Neural crest cell (in vitro differentiated cells): ENCODE data around the gene ARL15. TPM values are rescaled to one million over a fixed set of nuclear protein-coding genes. Genes with fewer than 3 reads are reported as not detected.

ENCODE experiments used
- DNase-seq: peaks from one replicate; pipeline ENCODE4 v3.0.0; 2021; ENCODE audit warnings: low read depth, mixed read lengths, low spot score
- H3K27ac Mint-ChIP-seq: one replicate; pipeline ENCODE4 v1.8.0; 2021; ENCODE audit warnings: mild to moderate bottlenecking, mixed read lengths; ENCODE audit not compliant: unreplicated experiment
- H3K27me3 Mint-ChIP-seq: 2 replicates; pipeline ENCODE4 v1.8.0; 2021; ENCODE audit warnings: low read depth, mild to moderate bottlenecking, mixed read lengths
- H3K36me3 Mint-ChIP-seq: 2 replicates; pipeline ENCODE4 v1.8.0; 2021; ENCODE audit warnings: low read depth, mild to moderate bottlenecking, mixed read lengths
- H3K4me1 Mint-ChIP-seq: 2 replicates; pipeline ENCODE4 v1.8.0; 2021; ENCODE audit warnings: mixed read lengths
- H3K4me3 Mint-ChIP-seq: one replicate; pipeline ENCODE4 v1.8.0; 2021; ENCODE audit warnings: mild to moderate bottlenecking, mixed read lengths
- H3K9me3 Mint-ChIP-seq: 2 replicates; pipeline ENCODE4 v1.8.0; 2021; ENCODE audit warnings: mixed read lengths
- total RNA-seq: library from RNA; stranded (reverse); gene quantifications from 2 replicates; pipeline ENCODE4 v1.2.1, GENCODE V29; 2021
- TF ChIP-seq, protein P1 (sequence below): fragments of 200-600 bp; sonication (generic); conservative IDR thresholded peaks from 2 replicates; pipeline ENCODE4 v1.5.0; 2021; ENCODE audit warnings: antibody characterized with exemption, mild to moderate bottlenecking

Gene ARL15
- total RNA-seq, 1 donor from 2014 or later: 18.4 TPM

DNA sequence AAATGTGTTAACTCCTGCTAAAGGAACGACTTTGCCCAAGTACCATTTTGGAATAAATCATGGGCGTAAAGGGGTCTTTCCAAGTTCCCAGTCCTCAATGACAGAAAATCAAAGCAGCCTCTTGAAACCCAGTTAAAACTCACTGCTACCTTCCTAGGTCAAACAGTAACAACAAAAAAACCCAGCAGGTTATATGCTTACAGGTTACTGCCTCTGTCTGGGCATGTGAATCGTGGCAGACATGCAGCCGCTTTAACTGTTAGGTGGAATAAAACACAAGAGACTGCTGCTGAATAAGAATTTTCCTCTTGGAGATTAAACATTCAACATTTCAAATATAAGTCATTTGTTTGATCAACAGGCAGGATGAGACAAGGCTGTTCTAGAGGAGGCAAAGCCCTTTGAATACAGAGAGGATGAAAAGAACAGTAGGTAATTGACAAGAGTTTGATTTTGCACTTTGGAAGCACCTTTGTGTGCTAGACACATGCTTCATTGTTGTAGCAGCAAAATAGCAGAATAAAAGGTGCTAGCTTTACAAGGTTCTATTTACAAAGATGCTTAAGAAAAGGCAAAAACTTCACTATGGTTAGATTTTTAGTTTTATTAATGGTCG lies 430.6 kb downstream of the ARL15 start:
- H3K27me3 Mint-ChIP-seq: peaks cover 3% of the 10 kb centered on the region
- peaks cover 29% of the 10 kb centered on the region for H3K4me1 Mint-ChIP-seq
- DNase-seq: no peak
- TF ChIP-seq, protein P1, sequence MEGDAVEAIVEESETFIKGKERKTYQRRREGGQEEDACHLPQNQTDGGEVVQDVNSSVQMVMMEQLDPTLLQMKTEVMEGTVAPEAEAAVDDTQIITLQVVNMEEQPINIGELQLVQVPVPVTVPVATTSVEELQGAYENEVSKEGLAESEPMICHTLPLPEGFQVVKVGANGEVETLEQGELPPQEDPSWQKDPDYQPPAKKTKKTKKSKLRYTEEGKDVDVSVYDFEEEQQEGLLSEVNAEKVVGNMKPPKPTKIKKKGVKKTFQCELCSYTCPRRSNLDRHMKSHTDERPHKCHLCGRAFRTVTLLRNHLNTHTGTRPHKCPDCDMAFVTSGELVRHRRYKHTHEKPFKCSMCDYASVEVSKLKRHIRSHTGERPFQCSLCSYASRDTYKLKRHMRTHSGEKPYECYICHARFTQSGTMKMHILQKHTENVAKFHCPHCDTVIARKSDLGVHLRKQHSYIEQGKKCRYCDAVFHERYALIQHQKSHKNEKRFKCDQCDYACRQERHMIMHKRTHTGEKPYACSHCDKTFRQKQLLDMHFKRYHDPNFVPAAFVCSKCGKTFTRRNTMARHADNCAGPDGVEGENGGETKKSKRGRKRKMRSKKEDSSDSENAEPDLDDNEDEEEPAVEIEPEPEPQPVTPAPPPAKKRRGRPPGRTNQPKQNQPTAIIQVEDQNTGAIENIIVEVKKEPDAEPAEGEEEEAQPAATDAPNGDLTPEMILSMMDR: no peak
- H3K4me3 Mint-ChIP-seq: no peak overlapping the region
- H3K27ac Mint-ChIP-seq: no peak overlapping the region
- H3K36me3 Mint-ChIP-seq: no peaks in the 10 kb centered on the region
- peaks cover 2% of the 10 kb centered on the region for H3K9me3 Mint-ChIP-seq

DNA sequence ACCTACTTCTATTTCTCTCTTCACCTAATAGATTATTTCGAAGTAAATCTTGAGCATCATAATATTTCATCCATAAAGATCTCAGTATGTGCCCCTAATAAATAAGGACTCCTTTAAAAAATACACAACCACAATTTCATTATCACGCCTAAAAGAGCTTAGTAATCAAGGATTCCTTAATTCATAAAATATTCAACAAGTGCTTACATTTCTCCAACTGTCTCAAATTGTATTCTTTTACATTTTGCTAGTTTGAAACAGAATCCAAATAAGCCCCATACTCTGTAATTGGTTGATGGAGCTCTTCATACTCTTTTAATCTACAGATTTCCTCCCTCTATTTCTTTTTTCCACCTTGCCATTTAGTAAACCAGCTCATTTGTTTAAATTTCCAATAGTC lies 432.4 kb downstream of the ARL15 start:
- Mint-ChIP-seq H3K27ac (no peak overlapping the region), H3K27me3 (no peaks in the 10 kb centered on the region), H3K9me3 (peaks cover 6% of the 10 kb centered on the region), H3K4me3 (no peak overlapping the region), H3K36me3 (peaks cover 2% of the 10 kb centered on the region), H3K4me1 (peaks cover 23% of the 10 kb centered on the region)
- TF ChIP-seq, protein P1: no peak
- no peak for DNase-seq

DNA sequence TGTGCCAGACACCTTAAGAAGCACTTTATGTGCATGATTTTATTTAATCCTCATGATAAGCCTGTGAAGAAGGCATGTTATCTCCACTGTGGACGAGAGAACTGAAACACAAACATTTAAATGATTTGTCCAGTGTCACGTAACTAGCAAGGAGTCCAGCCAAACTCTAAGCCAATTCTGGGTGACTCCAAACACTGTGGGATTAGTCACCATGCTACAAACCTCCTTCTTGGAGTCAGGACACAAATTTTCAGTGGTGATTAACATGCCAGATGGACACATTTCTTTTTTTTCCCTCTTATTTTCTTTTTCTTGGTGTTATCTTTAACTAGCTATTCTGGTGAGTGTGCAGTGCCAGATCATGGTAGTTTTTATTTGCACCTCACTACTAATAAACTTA lies 433.1 kb downstream of the ARL15 start:
- Mint-ChIP-seq H3K4me3 (no peak overlapping the region), H3K9me3 (peaks cover 6% of the 10 kb centered on the region), H3K4me1 (peaks cover 20% of the 10 kb centered on the region), H3K36me3 (peaks cover 2% of the 10 kb centered on the region), H3K27ac (no peak overlapping the region), H3K27me3 (no peaks in the 10 kb centered on the region)
- DNase-seq: no peak
- TF ChIP-seq, protein P1: no peak

DNA sequence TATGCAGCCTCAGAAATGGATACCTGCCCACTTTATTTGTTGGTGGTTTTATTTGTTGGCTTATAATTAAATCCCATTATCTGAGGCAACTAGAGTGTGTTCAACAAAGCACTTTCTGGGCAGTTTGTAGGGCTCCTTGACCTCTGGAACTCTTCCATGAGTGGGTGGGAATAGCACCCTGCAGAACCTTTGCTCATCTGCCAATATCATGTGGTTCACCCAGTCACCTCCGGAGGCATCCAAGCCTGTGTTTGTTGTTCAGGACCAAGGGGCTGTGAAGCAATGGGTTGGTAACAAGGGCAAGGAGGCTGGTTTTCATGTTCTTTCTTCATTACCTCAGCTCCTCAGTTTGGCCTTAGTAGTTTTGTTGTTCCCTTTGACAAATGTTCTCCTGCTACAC lies 436.0 kb downstream of the ARL15 start:
- Mint-ChIP-seq H3K4me1 (no peaks in the 10 kb centered on the region), H3K9me3 (peaks cover 9% of the 10 kb centered on the region), H3K27me3 (no peaks in the 10 kb centered on the region), H3K27ac (no peak overlapping the region), H3K36me3 (peaks cover 2% of the 10 kb centered on the region), H3K4me3 (no peak overlapping the region)
- no peak for DNase-seq
- TF ChIP-seq, protein P1: no peak

DNA sequence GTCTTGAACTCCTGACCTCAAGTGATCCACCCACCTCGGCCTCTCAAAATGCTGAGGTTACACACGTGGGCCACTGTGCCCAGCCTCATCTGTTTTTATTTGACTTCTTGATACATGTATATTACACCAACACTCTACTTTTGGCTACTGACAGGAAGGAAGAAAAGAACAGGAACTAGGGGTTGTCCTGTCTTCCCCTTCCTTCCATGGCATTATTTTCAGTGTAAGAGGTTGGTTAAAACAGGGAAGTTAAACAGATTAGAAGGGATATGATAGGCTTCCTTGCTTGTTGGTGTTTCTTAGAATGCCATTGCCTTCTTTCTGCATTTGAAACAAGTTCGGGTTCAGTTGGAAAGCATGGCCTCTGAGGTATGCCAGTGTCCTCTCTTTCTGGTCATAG lies 437.1 kb downstream of the ARL15 start:
- Mint-ChIP-seq H3K27ac (no peak overlapping the region), H3K36me3 (peaks cover 2% of the 10 kb centered on the region), H3K4me1 (no peaks in the 10 kb centered on the region), H3K9me3 (peaks cover 9% of the 10 kb centered on the region), H3K4me3 (no peak overlapping the region), H3K27me3 (no peaks in the 10 kb centered on the region)
- no peak for DNase-seq
- TF ChIP-seq, protein P1: no peak
